Activated CD4-positive, alpha-beta T cell treated with anti-CD3 and anti-CD28 coated beads, Interleukin-2, amount 50 U/mL, for 1 hour (primary cell): ENCODE measurements around the gene DNAI1.

ENCODE experiments used
- DNase-seq: peaks from one replicate; pipeline ENCODE4 v3.0.0-alpha.2; 2020

Gene DNAI1

DNA sequence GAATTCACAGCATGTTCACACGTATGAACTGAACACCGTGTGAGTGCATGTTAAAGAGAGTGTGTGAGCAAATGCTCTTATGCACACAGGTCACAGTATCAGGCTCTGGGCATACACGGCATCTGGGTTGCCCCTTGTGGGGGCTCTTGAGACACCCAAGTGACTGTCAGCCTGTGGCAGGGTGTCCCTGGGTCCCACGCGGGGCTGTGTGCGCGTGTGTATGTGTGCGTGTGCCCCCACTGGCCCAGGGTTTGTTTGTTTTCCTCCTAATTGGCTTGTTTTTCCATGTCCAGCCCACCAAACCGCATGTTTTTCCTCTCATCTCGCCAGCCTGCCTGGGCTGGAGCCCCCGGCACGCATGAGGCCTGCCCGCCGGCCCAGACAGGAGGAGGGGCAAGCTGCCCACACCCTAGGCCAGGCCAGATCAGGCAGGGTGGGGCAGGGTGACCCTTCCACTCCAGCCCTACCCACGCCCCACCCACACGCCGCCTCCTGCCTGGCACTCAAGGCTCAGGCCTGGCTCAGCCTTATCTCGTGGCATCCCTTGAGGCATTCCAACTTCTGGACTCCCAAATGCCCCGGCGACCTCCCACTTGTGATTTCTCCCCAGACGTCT, 102.1 kb downstream of the DNAI1 start:
- no peak for DNase-seq

GRCh38 chr9:34562135-34562745, 103.6 kb downstream of the DNAI1 start:
- no peak for DNase-seq

- no peak for DNase-seq
Observed at GRCh38 chr9:34563262-34563661, 104.7 kb downstream of the DNAI1 start.

GRCh38 chr9:34564617-34565016, 106.0 kb downstream of the DNAI1 start:
- DNase-seq, result no peak

- no peak for DNase-seq
Observed at GRCh38 chr9:34565856-34566255, 107.3 kb downstream of the DNAI1 start.

GRCh38 chr9:34566322-34566721, 107.7 kb downstream of the DNAI1 start:
- DNase-seq, result no peak

GRCh38 chr9:34566972-34567371, 108.4 kb downstream of the DNAI1 start:
- DNase-seq, result no peak

DNA sequence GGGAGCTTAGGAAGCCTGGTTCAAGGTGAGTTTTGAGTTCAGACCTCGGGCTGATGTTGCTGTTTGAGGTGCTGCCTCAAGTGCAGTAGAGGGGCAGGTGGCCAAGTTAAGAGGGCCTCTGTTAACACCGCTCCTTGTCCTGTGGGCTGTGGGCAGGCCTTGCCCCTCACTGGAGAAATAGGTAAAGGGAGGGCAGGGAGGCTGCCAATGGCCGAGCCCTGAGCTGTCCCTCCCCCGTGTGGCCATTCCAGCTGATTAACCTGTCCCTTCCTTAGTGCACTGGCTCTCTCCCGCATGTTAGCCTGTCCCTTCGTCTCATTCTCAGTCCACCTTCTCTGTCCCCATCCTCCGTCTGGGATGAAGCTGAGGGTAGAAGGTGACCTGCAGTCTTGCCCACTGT, 109.5 kb downstream of the DNAI1 start:
- no peak for DNase-seq

DNA sequence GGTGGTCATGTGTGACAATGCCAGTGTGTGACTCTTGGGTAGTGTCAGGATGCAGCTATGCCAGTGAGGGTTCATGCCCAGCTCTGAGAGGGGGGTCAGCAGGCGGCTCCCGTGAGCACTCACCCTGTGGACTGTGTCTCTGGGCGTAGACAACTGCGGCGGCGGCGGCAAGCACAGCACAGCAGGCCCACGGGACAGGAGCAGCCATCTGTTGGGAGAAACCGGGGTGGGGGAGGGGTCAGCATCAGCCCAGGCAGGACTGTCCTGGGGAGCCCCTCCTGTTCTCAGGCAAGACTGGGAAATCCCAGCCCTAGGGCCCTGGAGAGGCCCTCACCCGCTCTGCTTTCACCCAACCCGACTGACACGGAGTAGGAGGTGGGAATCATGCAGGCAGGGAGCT, 110.2 kb downstream of the DNAI1 start:
- no peak for DNase-seq

- no peak for DNase-seq
Observed at GRCh38 chr9:34570376-34570775, 111.8 kb downstream of the DNAI1 start.
